GM21528 (cell line): Measurements from ENCODE around the gene USP11.

Source experiments
- ATAC-seq: cut with Tn5 transposase; IDR thresholded peaks from one replicate; pipeline ENCODE4 v1.9.1; 2021; ENCODE audit warnings: mild to moderate bottlenecking, moderate library complexity; ENCODE audit not compliant: unreplicated experiment, low FRiP score

USP11 gene

DNA sequence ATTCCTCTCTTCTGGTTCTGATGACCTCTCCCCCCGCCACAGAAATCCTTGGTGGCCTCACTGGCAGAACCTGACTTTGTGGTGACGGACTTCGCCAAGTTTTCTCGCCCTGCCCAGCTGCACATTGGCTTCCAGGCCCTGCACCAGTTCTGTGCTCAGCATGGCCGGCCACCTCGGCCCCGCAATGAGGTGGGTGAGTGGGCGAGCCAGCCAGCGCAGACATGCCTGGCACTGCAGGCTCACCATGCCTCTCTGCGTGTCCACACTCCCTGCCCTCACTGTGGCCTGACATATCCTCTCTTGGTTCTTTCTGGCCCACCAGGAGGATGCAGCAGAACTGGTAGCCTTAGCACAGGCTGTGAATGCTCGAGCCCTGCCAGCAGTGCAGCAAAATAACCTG lies 30.5 kb upstream of the USP11 start:
- ATAC-seq = no peak

- no peak for ATAC-seq
Observed at GRCh38 chrX:47202877-47203276, 29.9 kb upstream of the USP11 start.

DNA sequence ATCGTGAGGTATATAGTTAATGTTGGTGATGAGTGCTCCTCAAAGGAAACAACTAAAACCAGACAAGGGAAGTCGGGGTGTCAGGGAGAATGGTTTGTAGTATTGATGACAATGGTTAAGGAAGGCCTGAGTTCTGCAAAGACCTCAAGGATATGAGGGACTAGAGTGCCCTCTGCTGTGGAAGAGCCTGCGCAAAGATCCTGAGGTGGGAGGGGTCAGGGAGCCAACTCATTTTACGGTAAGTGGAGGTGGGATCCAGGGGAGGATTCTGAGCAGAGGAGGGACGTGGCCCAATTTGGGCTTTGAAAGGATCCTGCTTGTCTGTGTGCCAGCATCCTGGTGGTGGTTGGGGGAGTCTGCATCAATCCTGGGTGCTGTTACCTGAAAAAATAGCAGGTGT lies 27.8 kb upstream of the USP11 start:
- no peak for ATAC-seq

DNA sequence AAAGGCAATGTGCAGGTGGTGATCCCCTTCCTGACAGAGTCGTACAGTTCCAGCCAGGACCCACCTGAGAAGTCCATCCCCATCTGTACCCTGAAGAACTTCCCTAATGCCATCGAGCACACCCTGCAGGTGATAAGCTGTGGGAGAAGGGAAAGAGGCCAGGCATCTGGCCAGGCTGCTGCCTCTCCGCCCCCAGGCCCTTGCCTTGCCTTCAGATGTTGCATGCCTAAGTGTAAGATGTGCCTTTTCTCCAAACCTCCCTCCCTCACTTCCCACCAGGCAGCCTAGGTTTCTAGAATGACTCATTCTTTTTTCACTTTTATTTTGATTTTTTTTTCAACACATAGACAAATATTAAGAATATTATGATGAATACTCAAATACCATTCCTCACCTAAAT lies 26.5 kb upstream of the USP11 start:
- no peak for ATAC-seq

DNA sequence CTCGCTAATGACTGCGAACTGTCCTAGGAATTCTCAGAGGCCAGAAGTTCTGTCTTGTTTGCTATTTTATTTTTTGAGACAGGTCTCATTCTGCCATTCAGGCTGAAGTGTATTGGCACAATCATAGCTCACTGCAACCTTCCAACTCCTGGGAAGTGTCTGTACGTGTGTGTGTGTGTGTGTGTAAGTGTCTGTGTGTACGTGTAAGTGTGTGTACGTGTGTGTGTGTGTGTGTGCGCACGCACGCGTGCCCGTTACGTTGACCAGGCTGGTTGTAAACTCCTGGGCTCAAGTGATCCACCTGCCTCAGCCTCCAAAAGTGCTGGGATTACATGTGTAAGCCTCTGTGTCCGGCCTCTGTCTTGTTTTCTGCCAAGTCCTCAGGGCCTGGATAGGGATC lies 24.7 kb upstream of the USP11 start:
- no peak for ATAC-seq

GRCh38 chrX:47209508-47210238 lies 23.1 kb upstream of the USP11 start:
- ATAC-seq = no peak

- ATAC-seq = no peak
Observed at GRCh38 chrX:47210661-47211425, 22.0 kb upstream of the USP11 start.

DNA sequence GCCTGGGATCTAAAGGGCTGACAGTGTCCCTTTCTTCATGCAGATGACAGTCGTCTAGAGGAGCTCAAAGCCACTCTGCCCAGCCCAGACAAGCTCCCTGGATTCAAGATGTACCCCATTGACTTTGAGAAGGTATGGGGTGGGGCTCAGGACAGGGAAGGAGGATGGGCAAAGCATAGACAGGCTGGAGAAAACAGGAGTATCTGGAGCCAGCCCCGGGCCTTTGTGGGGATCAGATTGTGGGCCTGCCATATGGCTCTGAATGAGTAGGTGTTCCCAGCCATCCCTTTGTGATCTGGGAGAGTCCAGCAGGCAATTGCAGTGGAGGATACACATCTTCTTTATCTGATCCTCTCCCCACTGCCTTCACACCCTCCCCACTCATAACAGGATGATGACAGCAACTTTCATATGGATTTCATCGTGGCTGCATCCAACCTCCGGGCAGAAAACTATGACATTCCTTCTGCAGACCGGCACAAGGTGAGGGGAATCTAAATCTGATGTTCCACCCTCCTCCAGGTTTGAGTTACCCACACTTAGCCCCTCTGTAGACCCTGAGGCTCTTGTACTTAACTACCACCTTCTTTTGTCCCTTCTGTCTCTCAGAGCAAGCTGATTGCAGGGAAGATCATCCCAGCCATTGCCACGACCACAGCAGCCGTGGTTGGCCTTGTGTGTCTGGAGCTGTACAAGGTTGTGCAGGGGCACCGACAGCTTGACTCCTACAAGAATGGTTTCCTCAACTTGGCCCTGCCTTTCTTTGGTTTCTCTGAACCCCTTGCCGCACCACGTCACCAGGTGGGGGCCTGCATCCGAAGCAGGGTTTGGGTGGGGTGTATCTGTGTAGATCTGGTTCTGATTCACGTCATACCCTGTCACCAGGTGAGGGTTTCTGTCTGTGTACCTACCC lies 20.2 kb upstream of the USP11 start:
- ATAC-seq = no peak

GRCh38 chrX:47214435-47215077 lies 18.3 kb upstream of the USP11 start:
- no peak for ATAC-seq

- no peak for ATAC-seq
Observed at GRCh38 chrX:47215291-47215900, 17.4 kb upstream of the USP11 start.

GRCh38 chrX:47216393-47216925 lies 16.4 kb upstream of the USP11 start:
- ATAC-seq = no peak

DNA sequence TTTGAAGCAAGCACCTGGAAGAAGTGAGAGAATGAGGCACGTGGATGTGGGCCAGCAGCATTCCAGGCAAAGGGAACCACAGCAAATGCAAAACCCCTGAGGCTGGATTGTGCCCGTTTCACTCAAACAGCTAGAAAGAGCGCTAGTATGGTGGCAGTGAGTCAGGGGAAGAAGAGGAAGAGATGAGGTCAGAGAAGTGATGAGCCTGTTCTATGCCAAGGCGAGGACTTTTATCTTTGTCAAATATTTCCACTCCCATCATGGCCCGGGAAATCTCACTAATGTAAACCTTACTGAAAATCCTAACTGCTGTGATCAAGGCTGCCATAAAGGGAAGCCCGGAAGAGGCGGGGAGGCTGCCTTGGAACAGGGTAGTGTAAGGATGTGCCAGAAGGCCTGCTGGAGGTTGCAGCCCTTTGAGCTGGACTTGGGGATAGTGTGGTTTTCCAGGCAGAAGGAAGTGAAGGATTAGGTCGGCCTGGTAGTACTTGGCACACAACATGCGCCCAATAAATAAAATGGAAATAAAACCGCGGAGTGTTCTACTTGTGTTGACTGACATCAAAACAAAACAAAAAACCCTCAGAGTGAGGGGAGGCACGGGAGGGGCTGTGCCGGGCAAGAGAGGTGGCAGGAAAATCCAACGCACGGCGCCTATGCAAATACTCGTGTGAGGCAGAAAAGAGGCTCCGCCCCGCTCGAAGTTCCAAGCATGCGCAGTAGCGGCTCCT lies 15.5 kb upstream of the USP11 start:
- no peak for ATAC-seq

- peak; percentile 88 for ATAC-seq
Observed at GRCh38 chrX:47217852-47218279, 14.9 kb upstream of the USP11 start.

DNA sequence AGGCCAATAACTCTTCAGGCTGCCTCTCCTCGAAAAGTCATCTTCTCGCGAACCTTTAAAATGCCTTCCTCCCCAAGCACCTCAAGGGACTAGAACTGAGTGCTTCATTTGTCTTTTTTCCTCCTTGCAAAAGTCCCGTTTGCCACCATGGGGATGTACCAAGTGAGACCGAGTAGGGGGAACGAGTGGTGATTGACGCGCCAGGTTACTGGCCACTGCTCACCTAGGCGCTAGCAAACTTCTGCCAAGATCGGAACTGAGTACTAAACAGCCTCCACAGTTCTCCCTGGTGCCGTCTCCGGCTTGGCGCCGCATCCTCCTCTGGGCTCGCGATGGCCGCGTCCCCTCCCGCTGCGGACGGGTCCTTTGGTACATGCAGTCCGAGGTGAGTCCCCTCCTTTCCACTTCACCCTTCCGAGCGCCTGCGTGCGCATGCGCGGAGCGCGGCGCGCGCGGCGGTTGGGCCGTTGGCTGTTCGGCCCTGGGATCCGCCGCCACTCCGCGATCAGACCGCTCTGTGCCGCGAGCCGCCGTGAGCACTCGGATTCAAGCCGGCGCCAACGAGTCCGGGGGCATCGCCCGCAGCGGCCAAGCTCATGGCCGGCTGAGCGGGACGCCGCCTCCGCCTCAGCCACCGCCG lies 14.4 kb upstream of the USP11 start, which contains the start of gene CDK16:
CDK16 (plus strand) TSS at position 402 of the 640 bp plus-strand sequence. CDS start 4,877 bp downstream, outside the sequence.
- ATAC-seq = peak; percentile 45

DNA sequence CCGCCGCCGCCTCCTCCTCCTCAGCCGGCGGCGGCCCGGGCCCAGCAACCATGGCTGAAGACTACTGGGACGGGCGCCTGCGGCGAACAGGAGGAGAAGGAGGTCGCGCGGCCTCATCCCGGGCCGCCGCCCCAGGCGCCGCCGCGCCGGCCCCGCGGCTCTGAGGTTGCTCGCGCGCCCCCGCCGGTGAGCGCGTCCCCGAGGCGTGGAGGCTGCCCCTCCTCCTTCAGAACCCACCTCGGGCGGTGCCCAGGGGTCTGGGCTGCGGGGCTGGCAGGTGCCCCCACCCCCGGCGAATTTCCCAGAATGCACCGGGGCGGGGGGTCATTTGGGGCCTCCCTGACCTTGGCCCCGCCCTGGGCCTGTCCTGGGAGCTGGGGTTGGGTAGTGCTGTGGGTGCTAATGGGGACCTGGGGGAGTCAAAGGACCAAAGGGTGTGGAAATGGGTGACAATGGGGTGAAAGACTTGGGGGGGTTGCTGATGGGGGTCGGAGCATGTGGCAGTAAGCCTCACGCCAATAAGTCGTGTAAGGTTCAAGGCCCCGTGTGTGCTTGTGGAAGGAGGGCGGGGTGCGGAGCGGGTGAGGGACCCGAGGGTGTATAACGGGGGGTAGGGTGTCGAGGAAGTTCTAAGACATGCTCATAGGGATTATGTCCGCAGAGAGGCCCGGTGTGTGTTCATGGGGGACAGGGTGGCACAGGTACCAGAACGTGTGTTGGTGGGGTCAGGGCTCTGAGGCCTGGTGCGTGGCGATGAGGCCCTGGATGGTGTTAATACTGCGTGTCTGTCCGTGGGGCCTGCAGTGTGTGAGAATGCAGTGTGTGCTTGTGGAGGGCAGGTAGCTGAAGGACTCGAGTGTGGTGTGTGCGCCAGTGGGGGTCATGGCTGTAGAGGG lies 13.6 kb upstream of the USP11 start:
- no peak for ATAC-seq

DNA sequence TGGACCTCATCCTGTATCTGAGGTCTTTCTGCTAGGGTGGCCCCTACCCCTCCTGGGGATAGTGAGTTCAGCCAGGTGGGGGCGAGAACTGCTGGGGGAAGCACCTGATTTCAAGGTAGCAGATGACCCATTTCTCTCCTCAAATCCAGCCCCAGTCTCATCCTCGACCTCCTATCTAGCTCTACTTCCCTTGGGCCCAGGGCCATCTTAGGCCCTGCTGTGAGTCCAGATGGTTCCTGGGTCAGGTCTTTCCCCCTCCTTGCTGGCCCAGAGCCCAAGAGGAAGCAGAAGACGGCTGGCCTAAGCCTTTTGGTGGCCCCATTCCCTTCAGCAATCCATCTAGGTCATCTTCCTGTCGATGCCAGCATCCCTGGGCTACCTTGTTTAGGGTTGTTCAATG lies 11.1 kb upstream of the USP11 start:
- no peak for ATAC-seq

- no peak for ATAC-seq
Observed at GRCh38 chrX:47222751-47223350, 10.0 kb upstream of the USP11 start.
